Dermis microvascular lymphatic vessel endothelial cell (primary cell): ENCODE measurements around the gene CDK5RAP2. TPM values are rescaled to one million over a fixed set of nuclear protein-coding genes. Genes with fewer than 3 reads are reported as not detected.

ENCODE experiments used
- DNase-seq, 2 donors: peaks; one replicate each; pipeline versions ENCODE4 v3.0.0 to v3.0.0-alpha.2; 2010; ENCODE audit warnings: low read depth in 2 of 2
- total RNA-seq: library from RNA; depleted of rRNA; stranded (reverse); fragments of >200 nt; gene quantifications from 2 replicates; pipeline ENCODE4 v1.2.1, GENCODE V29; 2014

Gene CDK5RAP2
- total RNA-seq, 1 donor from 2014 or later: 19.0 TPM

DNA sequence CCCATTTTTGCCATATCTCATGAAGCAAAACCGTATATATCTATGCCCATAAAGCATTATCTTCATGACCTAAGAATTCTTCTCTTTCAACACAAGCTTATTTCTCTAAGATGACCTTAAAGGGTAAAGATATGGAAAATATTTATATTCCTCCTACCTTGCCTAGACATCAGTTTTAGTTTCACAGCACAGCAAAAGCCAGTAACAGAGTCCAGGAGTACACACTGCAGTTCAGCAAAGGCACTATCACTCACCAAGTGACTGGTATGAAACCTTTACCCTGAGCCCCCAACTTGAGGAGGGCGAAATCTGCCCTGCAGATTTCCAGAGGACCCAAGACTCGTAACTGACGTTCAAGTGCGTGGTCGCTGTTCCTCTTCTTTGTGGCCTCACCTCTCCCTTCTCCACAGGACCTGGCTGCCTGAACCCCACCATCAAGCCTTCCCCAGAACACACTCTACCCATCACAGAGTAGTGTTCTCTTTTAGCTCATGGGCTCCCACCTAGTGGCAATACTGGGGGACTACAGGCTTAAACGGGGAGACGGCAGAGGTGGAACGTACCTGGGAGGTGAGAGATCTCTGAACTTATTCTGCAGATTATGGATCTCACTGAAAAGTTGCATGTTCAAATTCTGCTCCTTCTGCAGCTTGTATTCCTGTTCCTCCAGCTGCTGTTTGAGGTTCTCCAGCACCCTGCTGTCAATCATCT is 141.0 kb downstream of the CDK5RAP2 start:
- peak in 1 of 2 donors; percentile 29 for DNase-seq

GRCh38 chr9:120438111-120438510 is 141.9 kb downstream of the CDK5RAP2 start:
- DNase-seq: peak; percentile 9 to 75

DNA sequence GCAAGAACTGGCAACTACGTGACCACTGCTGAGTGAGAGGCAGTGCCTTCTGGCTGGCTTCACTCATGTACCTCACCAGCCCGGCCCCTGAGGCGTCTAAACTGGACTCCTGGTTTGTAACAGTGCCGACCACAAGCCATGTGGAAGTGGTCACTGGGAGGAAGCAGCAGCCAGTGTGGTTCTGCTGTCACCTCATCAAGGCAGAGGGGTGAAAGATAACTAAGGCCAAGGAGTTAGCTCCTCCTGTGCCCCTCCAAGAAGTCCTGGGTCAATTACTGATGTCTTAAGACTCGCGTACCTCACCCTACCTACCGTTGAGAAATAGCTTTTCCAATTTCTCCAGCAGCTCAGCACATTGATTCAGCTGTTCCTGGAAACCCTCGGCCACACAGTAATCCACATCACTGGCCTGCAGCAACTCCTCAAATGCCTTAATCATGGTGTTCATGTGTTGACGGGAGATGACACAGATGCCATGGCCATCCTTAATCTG is 142.9 kb downstream of the CDK5RAP2 start:
- no peak for DNase-seq

DNA sequence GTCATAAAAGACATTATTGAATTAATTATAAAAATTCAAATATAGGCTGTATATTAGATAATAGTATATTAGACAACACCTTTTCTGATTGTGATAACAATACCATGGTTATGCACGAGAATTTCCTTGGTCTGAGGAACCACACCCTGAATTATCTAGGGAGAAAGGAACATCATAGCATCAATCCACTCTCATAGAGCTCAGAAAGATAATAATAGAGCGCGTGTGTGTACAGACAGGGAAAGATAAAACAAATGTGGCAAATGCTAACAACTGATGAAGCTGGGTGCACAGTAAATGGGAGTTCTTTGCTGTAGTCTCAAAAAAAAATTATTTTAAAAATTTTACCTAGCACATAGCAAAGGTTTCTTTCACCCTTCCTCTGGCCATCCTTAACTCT is 143.5 kb downstream of the CDK5RAP2 start:
- no peak for DNase-seq

DNA sequence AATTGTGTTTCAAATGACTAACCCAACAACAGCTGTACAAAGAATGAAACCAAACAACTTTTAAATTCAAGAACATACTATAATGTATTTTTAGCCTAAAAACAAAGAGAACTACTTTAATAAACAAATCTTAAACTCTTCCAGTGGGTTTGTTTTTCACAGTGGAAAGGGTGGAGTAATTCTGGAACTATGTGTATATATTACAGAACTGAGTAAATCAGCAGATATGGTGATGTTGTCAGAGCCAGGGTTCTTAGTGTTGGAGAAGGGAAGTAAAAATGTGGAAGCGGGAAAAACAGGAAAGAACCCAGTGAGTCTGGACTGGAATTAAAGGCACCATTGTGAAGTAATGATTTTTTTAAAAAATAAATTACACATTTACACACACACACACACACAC is 144.9 kb downstream of the CDK5RAP2 start:
- no peak for DNase-seq

DNA sequence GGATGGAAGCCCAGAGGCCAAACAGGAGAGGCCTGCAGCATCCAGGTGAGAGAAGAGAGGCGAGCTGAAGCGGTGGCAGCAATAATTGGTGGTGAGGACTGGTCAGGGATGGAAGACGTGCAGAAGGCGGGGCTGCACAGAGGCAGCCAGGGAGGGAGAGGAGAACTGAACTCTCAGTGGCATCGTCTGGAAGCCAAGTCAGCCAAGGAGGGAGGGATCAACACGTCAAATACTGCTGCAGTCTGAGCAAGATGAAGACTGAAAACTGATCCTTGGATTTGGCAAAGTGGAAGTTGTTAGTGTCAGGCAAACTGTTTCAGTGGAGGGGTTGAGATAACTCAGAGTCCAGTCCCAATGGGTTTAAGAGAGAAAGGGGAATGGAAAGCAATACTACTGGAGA is 145.4 kb downstream of the CDK5RAP2 start:
- no peak for DNase-seq

- DNase-seq: no peak
These were observed 146.3 kb downstream of the CDK5RAP2 start for GRCh38 chr9:120433701-120434100.

DNA sequence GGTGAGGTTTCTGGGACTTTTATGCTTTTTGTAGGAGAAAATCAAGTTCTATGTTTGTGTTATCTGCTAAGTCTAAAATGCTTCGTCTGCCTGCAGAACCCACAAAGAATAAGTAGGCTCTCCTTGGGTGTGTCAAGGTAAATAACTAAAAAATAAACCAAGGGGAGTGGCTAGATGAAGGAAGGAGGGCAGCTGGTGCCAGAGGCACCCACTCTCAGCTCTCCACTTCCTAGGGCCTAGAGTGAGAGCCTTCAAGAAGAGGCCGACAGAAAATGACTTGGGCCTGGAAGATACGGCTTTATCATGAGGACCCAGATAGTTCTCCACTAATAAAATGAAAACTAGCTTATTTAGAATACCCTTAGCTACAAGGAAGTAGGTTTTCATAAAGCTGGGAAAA is 147.4 kb downstream of the CDK5RAP2 start:
- no peak for DNase-seq

- DNase-seq: peak in 1 of 2 donors; percentile 11
These were observed 148.7 kb downstream of the CDK5RAP2 start for GRCh38 chr9:120431268-120431667.

DNA sequence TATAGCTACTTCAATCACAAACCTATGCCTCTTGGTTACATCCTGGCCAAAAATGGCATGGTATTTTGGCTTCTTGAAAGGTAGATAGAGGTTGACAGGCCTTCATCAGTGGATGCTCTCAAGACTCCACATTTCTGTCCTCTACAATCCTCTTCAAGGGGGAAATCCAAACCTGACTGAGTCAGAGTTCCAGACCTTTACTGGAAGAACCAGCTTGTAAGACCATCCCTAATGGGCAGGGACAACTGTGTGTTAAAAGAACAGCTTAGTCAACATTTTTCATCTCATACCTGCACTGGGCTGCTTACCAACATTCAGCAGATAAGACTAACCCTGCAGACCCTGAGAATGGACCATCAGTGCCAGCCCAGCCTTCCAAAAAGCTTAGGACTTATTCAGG is 155.7 kb downstream of the CDK5RAP2 start:
- no peak for DNase-seq

DNA sequence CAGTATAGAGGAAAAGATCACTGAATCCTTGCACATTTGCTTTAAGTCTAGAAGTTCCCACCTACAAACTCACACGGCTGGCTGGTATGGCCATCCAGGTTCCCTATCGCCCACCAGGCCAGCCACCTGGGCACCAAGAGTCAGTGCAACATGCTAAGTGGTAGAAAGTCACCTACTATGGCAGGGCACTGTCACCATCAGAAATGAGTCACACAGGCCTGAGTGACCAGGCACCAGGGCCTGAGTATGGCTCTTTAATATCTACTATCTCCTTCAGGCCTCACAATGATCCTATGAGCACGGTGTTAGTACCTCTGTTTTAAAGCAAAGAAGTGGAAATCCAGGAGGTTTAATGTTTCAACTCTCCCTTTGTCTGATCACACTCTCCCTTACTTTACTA is 156.2 kb downstream of the CDK5RAP2 start:
- no peak for DNase-seq

- DNase-seq: no peak
These were observed 158.0 kb downstream of the CDK5RAP2 start for GRCh38 chr9:120421977-120422376.

DNA sequence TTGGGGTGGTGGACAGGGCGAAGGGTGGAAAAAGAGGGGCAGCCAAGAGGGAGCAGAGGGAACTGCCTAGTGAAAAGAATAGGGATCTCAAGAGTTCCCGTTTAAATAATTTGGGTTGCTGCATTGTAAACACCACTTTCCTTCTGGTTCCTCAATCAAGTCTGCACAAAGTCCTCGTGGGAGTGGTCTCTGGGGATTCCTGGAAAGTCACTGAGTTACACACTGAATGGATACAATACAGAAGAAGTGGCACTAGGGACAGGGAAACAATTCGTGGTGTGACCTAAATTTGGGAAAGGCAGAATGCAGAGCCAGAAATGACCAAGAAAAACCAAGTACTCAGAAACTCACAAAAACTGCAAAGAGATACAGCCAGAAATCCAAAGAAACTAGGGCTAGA is 161.7 kb downstream of the CDK5RAP2 start:
- DNase-seq: no peak

DNA sequence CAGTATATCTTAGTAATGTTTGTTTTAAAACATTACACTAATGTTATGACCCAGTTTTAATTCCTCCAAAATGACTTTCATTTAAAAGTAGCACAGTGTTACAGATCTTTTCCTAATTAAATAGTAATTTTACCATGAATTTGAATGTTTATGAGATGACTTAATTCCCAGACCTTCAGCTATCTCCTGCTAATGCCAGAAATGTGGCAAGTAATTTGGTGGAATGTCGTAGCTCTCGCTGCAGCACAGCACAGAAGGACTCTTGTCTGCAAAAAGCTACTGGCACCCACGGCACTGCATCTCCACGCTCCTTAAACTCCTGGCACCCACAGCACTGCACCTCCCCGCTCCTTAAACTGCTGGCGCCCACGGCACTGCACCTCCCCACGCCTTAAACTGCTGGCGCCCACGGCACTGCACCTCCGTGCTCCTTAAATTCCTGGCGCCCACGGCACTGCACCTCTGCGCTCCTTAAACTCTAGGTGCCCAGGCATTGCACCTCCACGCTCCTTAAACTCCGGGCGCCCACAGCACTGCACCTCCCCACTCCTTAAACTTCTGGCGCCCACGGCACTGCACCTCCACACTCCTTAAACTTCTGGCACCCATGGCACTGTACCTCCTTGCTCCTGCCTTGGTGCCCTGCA is 163.1 kb downstream of the CDK5RAP2 start:
- no peak for DNase-seq

- no peak for DNase-seq
These were observed 166.6 kb downstream of the CDK5RAP2 start for GRCh38 chr9:120413121-120414048.

DNA sequence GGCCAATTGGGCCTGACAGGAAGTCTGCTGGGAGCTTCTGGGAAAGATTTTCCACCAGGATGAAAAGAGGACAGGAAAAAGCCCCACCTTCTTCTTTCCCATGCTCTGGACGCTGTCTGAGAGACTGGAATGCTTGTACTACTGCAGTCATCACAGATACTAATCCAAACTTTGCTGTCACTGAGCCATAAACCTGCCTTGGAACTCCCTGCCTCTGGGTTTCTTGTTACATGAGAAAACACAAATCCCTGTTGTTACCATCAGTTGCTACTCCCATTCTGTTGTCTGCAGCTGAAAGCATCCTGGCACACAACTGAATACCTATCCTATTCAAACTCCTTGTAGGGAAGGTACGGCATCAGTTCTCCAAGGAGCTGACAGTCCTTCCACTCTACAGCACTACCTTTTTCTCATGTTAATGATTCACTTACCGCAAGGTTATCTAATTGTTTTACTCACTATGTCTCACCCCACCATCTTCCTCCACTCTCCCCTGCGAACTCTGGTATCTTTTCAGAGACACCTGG is 167.5 kb downstream of the CDK5RAP2 start:
- peak; percentile 14 to 43 for DNase-seq

DNA sequence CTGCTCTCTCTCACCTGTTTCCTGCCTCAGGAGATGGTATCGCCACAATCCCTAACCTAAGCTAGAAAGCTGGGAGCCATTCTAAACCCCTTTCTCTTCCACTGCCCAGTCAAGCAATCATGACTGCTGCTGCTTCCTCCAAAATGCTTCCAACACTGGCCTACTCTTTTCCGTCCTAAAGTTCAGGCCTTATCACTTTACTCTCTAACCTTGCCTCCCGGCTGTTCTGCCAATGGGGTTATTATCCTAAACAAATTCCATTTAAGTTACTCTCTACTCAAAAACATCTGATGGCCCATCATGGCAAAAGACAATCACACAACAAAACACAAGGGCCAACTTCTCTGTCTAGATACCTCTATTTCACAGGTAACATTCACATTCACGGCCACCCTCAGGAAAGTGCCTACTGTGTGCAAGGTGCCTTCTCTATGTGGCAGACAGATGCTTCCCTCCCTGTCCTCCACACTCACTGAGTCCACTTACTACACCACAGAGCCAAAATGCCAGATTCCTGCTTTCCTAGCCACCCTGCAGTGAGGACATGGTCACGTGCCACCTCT is 168.0 kb downstream of the CDK5RAP2 start:
- DNase-seq: no peak

DNA sequence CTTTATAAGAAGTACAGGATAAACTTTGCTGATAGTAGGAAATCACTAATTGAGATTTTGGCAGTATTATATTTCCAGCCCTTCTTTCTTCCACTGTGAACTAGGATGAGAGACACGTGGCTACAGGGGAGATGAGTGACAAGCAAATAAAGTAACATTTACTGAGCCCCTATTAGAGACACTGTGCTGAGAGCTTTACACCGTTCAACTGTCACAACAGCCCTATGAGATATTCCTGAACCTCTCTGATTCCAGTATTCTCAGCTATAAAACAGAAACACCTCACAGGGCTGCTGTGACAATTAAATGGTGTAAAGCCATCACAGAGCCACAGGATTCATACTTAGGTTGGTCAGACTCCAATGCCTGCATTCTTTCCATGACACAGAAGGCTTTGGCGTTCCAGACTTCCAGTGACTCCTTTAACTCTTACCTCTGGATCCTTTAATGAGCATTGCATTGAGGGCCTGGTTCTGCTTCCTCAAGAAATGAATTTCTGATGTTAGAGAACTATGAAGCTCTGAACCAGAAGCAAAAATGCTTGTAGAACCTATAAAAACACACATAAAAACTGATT is 169.0 kb downstream of the CDK5RAP2 start:
- peak in 1 of 2 donors; percentile 6 for DNase-seq

- no peak for DNase-seq
These were observed 171.2 kb downstream of the CDK5RAP2 start for GRCh38 chr9:120408680-120409258.

DNA sequence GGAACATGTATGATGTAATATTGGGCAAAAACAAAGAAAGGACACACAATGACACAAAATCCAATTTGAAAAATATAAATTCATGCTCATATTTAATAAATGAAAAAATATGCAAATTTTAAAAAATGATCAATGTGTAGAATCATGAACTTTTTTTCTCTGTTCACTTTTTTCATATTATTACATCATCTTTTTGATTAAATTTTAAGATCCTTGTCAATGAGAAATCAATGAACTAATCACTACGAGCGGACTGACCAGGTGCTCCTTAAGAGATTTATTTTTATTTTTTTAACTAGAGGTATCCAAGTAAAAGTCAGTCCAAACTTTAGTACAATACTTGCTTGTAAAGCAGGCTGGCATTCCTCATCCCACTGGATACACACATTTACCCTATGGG is 174.1 kb downstream of the CDK5RAP2 start:
- DNase-seq: no peak

- DNase-seq: no peak
These were observed 174.8 kb downstream of the CDK5RAP2 start for GRCh38 chr9:120405134-120405533.
